ENCODE measurements around the gene PDK2. TPM values are rescaled to one million over a fixed set of nuclear protein-coding genes. Genes with fewer than 3 reads are reported as not detected.

PDK2 gene
- total RNA-seq, 1 experiment from 2014 or later = 9.9 TPM

DNA sequence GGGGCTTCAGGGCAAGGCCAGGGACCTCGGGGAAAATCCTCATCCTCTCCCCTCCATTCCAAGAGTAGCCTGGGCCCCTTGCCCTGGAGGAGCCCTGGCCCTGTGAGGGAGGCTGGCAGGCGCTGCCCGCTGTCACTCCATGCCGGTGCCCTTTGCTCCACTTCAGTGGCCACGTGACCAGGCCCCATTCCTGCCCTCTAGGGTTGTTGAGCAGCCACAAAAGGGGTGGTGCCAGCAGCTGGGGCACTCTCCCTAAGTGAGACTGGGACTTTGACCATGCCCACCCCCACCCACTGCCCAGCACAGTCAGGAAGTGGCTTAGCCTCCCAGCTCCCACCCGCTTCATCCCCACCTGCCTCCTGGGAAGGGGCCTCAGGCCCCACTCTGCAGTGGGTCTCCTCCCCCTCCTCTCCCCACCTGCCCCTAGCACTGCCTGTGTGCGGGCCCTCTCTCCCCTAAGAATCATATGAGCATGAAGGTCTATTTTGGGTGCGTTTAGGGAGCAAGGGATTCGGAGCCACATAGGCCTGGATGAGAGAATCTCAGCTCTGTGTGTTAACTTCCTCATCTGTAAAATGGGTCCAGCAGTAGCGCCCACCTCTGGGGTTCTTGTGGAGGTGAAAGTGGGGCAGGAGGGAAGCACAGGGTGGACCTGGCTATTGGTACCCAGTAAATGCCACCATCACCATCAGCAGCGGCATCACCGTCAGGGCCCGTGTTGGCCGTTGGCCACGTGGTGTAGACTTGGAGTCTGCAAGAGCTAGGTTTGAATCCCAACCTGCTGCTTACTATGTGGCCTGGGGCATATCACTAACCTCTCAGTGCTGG lies 7.2 kb downstream of the PDK2 start:
- Mint-ChIP-seq H3K4me1 (ENCODE audit: insufficient read depth, unreplicated experiment) (peaks cover 7% of the 10 kb centered on the region), H3K27me3 (ENCODE audit: insufficient read depth, unreplicated experiment) (no peaks in the 10 kb centered on the region), H3K27ac (ENCODE audit: low read depth, unreplicated experiment) (no peak overlapping the region), H3K36me3 (ENCODE audit: insufficient read depth, unreplicated experiment) (peaks cover 29% of the 10 kb centered on the region), H3K4me3 (ENCODE audit: unreplicated experiment) (no peak overlapping the region), H3K9me3 (ENCODE audit: unreplicated experiment) (no peaks in the 10 kb centered on the region)
- TF ChIP-seq, protein P1, sequence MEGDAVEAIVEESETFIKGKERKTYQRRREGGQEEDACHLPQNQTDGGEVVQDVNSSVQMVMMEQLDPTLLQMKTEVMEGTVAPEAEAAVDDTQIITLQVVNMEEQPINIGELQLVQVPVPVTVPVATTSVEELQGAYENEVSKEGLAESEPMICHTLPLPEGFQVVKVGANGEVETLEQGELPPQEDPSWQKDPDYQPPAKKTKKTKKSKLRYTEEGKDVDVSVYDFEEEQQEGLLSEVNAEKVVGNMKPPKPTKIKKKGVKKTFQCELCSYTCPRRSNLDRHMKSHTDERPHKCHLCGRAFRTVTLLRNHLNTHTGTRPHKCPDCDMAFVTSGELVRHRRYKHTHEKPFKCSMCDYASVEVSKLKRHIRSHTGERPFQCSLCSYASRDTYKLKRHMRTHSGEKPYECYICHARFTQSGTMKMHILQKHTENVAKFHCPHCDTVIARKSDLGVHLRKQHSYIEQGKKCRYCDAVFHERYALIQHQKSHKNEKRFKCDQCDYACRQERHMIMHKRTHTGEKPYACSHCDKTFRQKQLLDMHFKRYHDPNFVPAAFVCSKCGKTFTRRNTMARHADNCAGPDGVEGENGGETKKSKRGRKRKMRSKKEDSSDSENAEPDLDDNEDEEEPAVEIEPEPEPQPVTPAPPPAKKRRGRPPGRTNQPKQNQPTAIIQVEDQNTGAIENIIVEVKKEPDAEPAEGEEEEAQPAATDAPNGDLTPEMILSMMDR (IDR thresholded peaks at IDR 0.05; ENCODE audit: unreplicated experiment) = no peak
- POLR2A ChIA-PET = interaction anchor here (0.7 kb wide), 1 partner anchor 46 kb away, joined by 3 read pairs; no protein-coding TSS in a partner anchor
- no TSS peak for BruUV-seq (replicated peaks)
- CTCF ChIA-PET = interaction anchor here (0.7 to 2.8 kb wide), 2 partner anchors 8 to 39 kb away, joined by 3 to 23 read pairs; no protein-coding TSS in a partner anchor
- intact Hi-C loops (cut with micrococcal nuclease) = no loop called here
- no peak for DNase-seq (ENCODE audit: unreplicated experiment)

GRCh38 chr17:50103252-50103651 lies 8.1 kb downstream of the PDK2 start:
- Mint-ChIP-seq H3K4me3 (ENCODE audit: unreplicated experiment) (no peak overlapping the region), H3K27ac (ENCODE audit: low read depth, unreplicated experiment) (no peak overlapping the region), H3K36me3 (ENCODE audit: insufficient read depth, unreplicated experiment) (peaks cover 26% of the 10 kb centered on the region), H3K9me3 (ENCODE audit: unreplicated experiment) (no peaks in the 10 kb centered on the region), H3K27me3 (ENCODE audit: insufficient read depth, unreplicated experiment) (no peaks in the 10 kb centered on the region), H3K4me1 (ENCODE audit: insufficient read depth, unreplicated experiment) (peaks cover 15% of the 10 kb centered on the region)
- intact Hi-C loops (cut with micrococcal nuclease) = no loop called here
- ChIA-PET CTCF (interaction anchor here (0.7 to 2.8 kb wide), 3 partner anchors 9 to 38 kb away, joined by 3 to 23 read pairs (median 3); no protein-coding TSS in a partner anchor), POLR2A (interaction anchor here (0.7 kb wide), 1 partner anchor 45 kb away, joined by 3 read pairs; no protein-coding TSS in a partner anchor)
- no TSS peak for BruUV-seq (replicated peaks)
- TF ChIP-seq, protein P1 (IDR thresholded peaks at IDR 0.05; ENCODE audit: unreplicated experiment) = no peak
- no peak for DNase-seq (ENCODE audit: unreplicated experiment)

DNA sequence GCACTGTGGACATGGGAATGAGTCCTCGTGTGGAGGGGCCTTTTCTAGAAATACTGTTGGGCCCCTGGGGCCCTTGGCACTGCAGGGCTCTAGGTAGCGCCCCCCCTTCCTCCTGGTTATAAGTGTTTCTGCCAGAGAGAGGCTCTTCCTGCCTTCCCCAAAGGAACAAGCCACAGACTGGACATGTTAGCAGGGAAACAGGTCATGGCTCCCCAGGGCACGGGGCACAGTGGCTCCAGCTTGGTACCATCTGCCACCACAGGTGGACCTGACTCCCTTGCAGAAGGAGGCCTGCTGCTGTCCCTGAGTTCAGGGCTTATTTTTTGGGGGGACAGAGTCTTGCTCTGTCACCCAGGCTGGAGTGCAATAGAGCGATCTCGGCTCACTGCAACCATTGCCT lies 8.8 kb downstream of the PDK2 start:
- Mint-ChIP-seq H3K27ac (ENCODE audit: low read depth, unreplicated experiment) (no peak overlapping the region), H3K36me3 (ENCODE audit: insufficient read depth, unreplicated experiment) (peaks cover 19% of the 10 kb centered on the region), H3K4me3 (ENCODE audit: unreplicated experiment) (no peak overlapping the region), H3K9me3 (ENCODE audit: unreplicated experiment) (no peaks in the 10 kb centered on the region), H3K27me3 (ENCODE audit: insufficient read depth, unreplicated experiment) (no peaks in the 10 kb centered on the region), H3K4me1 (ENCODE audit: insufficient read depth, unreplicated experiment) (peaks cover 22% of the 10 kb centered on the region)
- ChIA-PET POLR2A (interaction anchor here (1.1 kb wide), 1 partner anchor 8 kb away, joined by 3 read pairs; the partner anchor contains the start of gene PDK2), CTCF (interaction anchor here (0.6 to 2.8 kb wide), 5 partner anchors 10 to 193 kb away, joined by 3 to 23 read pairs (median 3); no protein-coding TSS in a partner anchor)
- DNase-seq (ENCODE audit: unreplicated experiment) = no peak
- BruUV-seq (replicated peaks) = no TSS peak
- TF ChIP-seq, protein P1 (IDR thresholded peaks at IDR 0.05; ENCODE audit: unreplicated experiment) = no peak
- intact Hi-C loops (cut with micrococcal nuclease) = no loop called here

DNA sequence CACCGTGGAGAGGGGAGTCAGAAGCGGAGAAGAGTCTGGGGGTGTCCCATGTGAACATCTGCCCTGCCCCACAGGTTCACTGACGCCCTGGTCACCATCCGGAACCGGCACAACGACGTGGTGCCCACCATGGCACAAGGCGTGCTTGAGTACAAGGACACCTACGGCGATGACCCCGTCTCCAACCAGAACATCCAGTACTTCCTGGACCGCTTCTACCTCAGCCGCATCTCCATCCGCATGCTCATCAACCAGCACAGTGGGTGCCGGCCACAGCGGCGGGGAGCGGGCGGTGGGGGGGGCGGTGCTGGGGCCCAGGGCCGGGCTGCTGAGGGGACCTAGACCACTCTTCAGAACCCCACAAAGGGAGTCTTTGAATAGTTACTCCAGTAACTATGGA lies 10.7 kb downstream of the PDK2 start:
- Mint-ChIP-seq H3K36me3 (ENCODE audit: insufficient read depth, unreplicated experiment) (peaks cover 6% of the 10 kb centered on the region), H3K9me3 (ENCODE audit: unreplicated experiment) (no peaks in the 10 kb centered on the region), H3K4me3 (ENCODE audit: unreplicated experiment) (no peak overlapping the region), H3K4me1 (ENCODE audit: insufficient read depth, unreplicated experiment) (peaks cover 23% of the 10 kb centered on the region), H3K27ac (ENCODE audit: low read depth, unreplicated experiment) (no peak overlapping the region), H3K27me3 (ENCODE audit: insufficient read depth, unreplicated experiment) (no peaks in the 10 kb centered on the region)
- intact Hi-C loops (cut with micrococcal nuclease) = no loop called here
- DNase-seq (ENCODE audit: unreplicated experiment) = no peak
- TF ChIP-seq, protein P1 (IDR thresholded peaks at IDR 0.05; ENCODE audit: unreplicated experiment) = no peak
- POLR2A ChIA-PET = no interaction called here
- CTCF ChIA-PET = interaction anchor here (6.3 kb wide), 1 partner anchor 13 kb away, joined by 44 read pairs; the partner anchor contains the start of gene PDK2
- no TSS peak for BruUV-seq (replicated peaks)
